Activated CD4-positive, alpha-beta T cell treated with anti-CD3 and anti-CD28 coated beads, Interleukin-2, amount 10 ng/mL, durations not matched to agents 24 days and 14 days (primary cell): ENCODE data around the gene SLC34A1. TPM values are rescaled to one million over a fixed set of nuclear protein-coding genes. Genes with fewer than 3 reads are reported as not detected.
"Not testable (repeated sequence)": the region's sequence is repeated elsewhere in the genome, so short reads cannot be mapped to it uniquely, and the experiment has no call there.

Experiments
- DNase-seq: peaks from one replicate; pipeline ENCODE4 v3.0.0; 2022
- H3K27ac Mint-ChIP-seq: one replicate; pipeline ENCODE4 v1.8.0; 2022; ENCODE audit warnings: mild to moderate bottlenecking, mixed read lengths
- H3K27me3 Mint-ChIP-seq: one replicate; pipeline ENCODE4 v1.8.0; 2022; ENCODE audit warnings: mixed read lengths
- H3K36me3 Mint-ChIP-seq: one replicate; pipeline ENCODE4 v1.8.0; 2022; ENCODE audit warnings: low read depth, mild to moderate bottlenecking, mixed read lengths
- H3K4me1 Mint-ChIP-seq: one replicate; pipeline ENCODE4 v1.8.0; 2021; ENCODE audit warnings: mixed read lengths
- H3K4me3 Mint-ChIP-seq: one replicate; pipeline ENCODE4 v1.8.0; 2022; ENCODE audit warnings: mild to moderate bottlenecking, moderate library complexity, mixed read lengths
- H3K9me3 Mint-ChIP-seq: one replicate; pipeline ENCODE4 v1.8.0; 2021; ENCODE audit warnings: mixed read lengths
- intact Hi-C: fragments of 100-400 bp; cut with micrococcal nuclease; formaldehyde crosslinking; loops from one replicate; pipeline ENCODE4 v1.15.1; 2023
- total RNA-seq: library from RNA; stranded (reverse); gene quantifications from 2 replicates; pipeline ENCODE4 v1.2.3, GENCODE V29; 2022

SLC34A1 gene
- total RNA-seq, 1 donor from 2014 or later = not detected

GRCh38 chr5:177367981-177368868 is 16.0 kb upstream of the SLC34A1 start:
- Mint-ChIP-seq H3K27me3 (no peaks in the 10 kb centered on the region), H3K4me3 (no peak overlapping the region), H3K27ac (peak overlapping the region; percentile 61), H3K36me3 (peaks cover 42% of the 10 kb centered on the region), H3K4me1 (peaks cover 53% of the 10 kb centered on the region), H3K9me3 (no peaks in the 10 kb centered on the region)
- no peak for DNase-seq
- intact Hi-C loops = no loop called here

- peaks cover 42% of the 10 kb centered on the region for H3K36me3 Mint-ChIP-seq
- H3K4me3 Mint-ChIP-seq = peak overlapping the region; percentile 43
- H3K27ac Mint-ChIP-seq = peak overlapping the region; percentile 22
- H3K4me1 Mint-ChIP-seq = peaks cover 52% of the 10 kb centered on the region
- no peaks in the 10 kb centered on the region for H3K27me3 Mint-ChIP-seq
- intact Hi-C loops = no loop called here
- DNase-seq = peak; percentile 81
- no peaks in the 10 kb centered on the region for H3K9me3 Mint-ChIP-seq
These were observed 15.2 kb upstream of the SLC34A1 start for GRCh38 chr5:177368869-177369644.

- peaks cover 44% of the 10 kb centered on the region for H3K36me3 Mint-ChIP-seq
- H3K4me3 Mint-ChIP-seq = no peak overlapping the region
- intact Hi-C loops = loop anchor here (2.0 to 10.0 kb wide), 2 partner anchors 13 to 255 kb away; partner anchors contain the start of gene RGS14
- no peak for DNase-seq
- peaks cover 48% of the 10 kb centered on the region for H3K4me1 Mint-ChIP-seq
- no peak overlapping the region for H3K27ac Mint-ChIP-seq
- no peaks in the 10 kb centered on the region for H3K27me3 Mint-ChIP-seq
- no peaks in the 10 kb centered on the region for H3K9me3 Mint-ChIP-seq
These were observed 14.4 kb upstream of the SLC34A1 start for GRCh38 chr5:177369645-177370440.

- no peaks in the 10 kb centered on the region for H3K27me3 Mint-ChIP-seq
- no peak overlapping the region for H3K27ac Mint-ChIP-seq
- H3K9me3 Mint-ChIP-seq = no peaks in the 10 kb centered on the region
- intact Hi-C loops = loop anchor here (2.0 to 10.0 kb wide), 2 partner anchors 14 to 256 kb away; partner anchors contain the start of gene RGS14
- peaks cover 46% of the 10 kb centered on the region for H3K4me1 Mint-ChIP-seq
- DNase-seq = peak; percentile 88
- H3K4me3 Mint-ChIP-seq = peak overlapping the region; percentile 76
- H3K36me3 Mint-ChIP-seq = peaks cover 44% of the 10 kb centered on the region
These were observed 13.6 kb upstream of the SLC34A1 start for GRCh38 chr5:177370488-177371119.

GRCh38 chr5:177371120-177372033 is 12.9 kb upstream of the SLC34A1 start:
- Mint-ChIP-seq H3K36me3 (peaks cover 41% of the 10 kb centered on the region), H3K27ac (no peak overlapping the region), H3K4me1 (peaks cover 43% of the 10 kb centered on the region), H3K4me3 (peak overlapping the region; percentile 43), H3K9me3 (no peaks in the 10 kb centered on the region), H3K27me3 (no peaks in the 10 kb centered on the region)
- intact Hi-C loops = loop anchor here (1.0 to 10.0 kb wide), 3 partner anchors 7 to 257 kb away; partner anchors contain the start of gene RGS14
- no peak for DNase-seq

- DNase-seq = peak; percentile 73
- Mint-ChIP-seq H3K36me3 (peaks cover 36% of the 10 kb centered on the region), H3K4me1 (peaks cover 43% of the 10 kb centered on the region), H3K4me3 (peak overlapping the region; percentile 43), H3K9me3 (no peaks in the 10 kb centered on the region), H3K27me3 (no peaks in the 10 kb centered on the region), H3K27ac (peak overlapping the region; percentile 85)
- intact Hi-C loops = loop anchor here (1.0 to 10.0 kb wide), 2 partner anchors 8 to 257 kb away; no protein-coding TSS in a partner anchor
These were observed 12.0 kb upstream of the SLC34A1 start for GRCh38 chr5:177372034-177372896.

GRCh38 chr5:177372910-177373309 is 11.3 kb upstream of the SLC34A1 start:
- no peaks in the 10 kb centered on the region for H3K27me3 Mint-ChIP-seq
- no peaks in the 10 kb centered on the region for H3K9me3 Mint-ChIP-seq
- intact Hi-C loops = loop anchor here (1.0 to 10.0 kb wide), 2 partner anchors 9 to 258 kb away; no protein-coding TSS in a partner anchor
- DNase-seq = no peak
- peaks cover 43% of the 10 kb centered on the region for H3K4me1 Mint-ChIP-seq
- peaks cover 36% of the 10 kb centered on the region for H3K36me3 Mint-ChIP-seq
- peak overlapping the region; percentile 43 for H3K4me3 Mint-ChIP-seq
- peak overlapping the region; percentile 85 for H3K27ac Mint-ChIP-seq

- Mint-ChIP-seq H3K9me3 (no peaks in the 10 kb centered on the region), H3K27ac (peak overlapping the region; percentile 22), H3K36me3 (peaks cover 27% of the 10 kb centered on the region), H3K27me3 (no peaks in the 10 kb centered on the region), H3K4me3 (peak overlapping the region; percentile 38), H3K4me1 (peaks cover 38% of the 10 kb centered on the region)
- intact Hi-C loops = loop anchor here (10.0 kb wide), 1 partner anchor 259 kb away; no protein-coding TSS in a partner anchor
- DNase-seq = no peak
These were observed 10.4 kb upstream of the SLC34A1 start for GRCh38 chr5:177373806-177374205.

GRCh38 chr5:177374211-177374610 is 10.0 kb upstream of the SLC34A1 start:
- DNase-seq = no peak
- no peak overlapping the region for H3K4me3 Mint-ChIP-seq
- H3K9me3 Mint-ChIP-seq = no peaks in the 10 kb centered on the region
- H3K36me3 Mint-ChIP-seq = peaks cover 23% of the 10 kb centered on the region
- H3K27me3 Mint-ChIP-seq = no peaks in the 10 kb centered on the region
- intact Hi-C loops = loop anchor here (10.0 kb wide), 1 partner anchor 259 kb away; no protein-coding TSS in a partner anchor
- peaks cover 37% of the 10 kb centered on the region for H3K4me1 Mint-ChIP-seq
- peak overlapping the region; percentile 9 for H3K27ac Mint-ChIP-seq

GRCh38 chr5:177375516-177375915 is 8.7 kb upstream of the SLC34A1 start:
- DNase-seq, H3K9me3 Mint-ChIP-seq, H3K27me3 Mint-ChIP-seq, H3K27ac Mint-ChIP-seq, H3K4me3 Mint-ChIP-seq: not testable (repeated sequence)
- intact Hi-C loops = loop anchor here (10.0 kb wide), 1 partner anchor 261 kb away; no protein-coding TSS in a partner anchor
- Mint-ChIP-seq H3K4me1 (peaks cover 38% of the 10 kb centered on the region), H3K36me3 (peaks cover 18% of the 10 kb centered on the region)

GRCh38 chr5:177376107-177376506 is 8.1 kb upstream of the SLC34A1 start:
- DNase-seq = no peak

More at GRCh38 chr5:177376107-177376506, 8.1 kb upstream of the SLC34A1 start:
- H3K27ac Mint-ChIP-seq = no peak overlapping the region
- H3K4me3 Mint-ChIP-seq = no peak overlapping the region
- peaks cover 16% of the 10 kb centered on the region for H3K36me3 Mint-ChIP-seq
- no peaks in the 10 kb centered on the region for H3K27me3 Mint-ChIP-seq
- intact Hi-C loops = loop anchor here (10.0 kb wide), 1 partner anchor 261 kb away; no protein-coding TSS in a partner anchor
- peaks cover 38% of the 10 kb centered on the region for H3K4me1 Mint-ChIP-seq
- H3K9me3 Mint-ChIP-seq = no peaks in the 10 kb centered on the region
